GM21619 (cell line): Measurements from ENCODE around the gene CHD5.
"Not testable (repeated sequence)": the region's sequence is repeated elsewhere in the genome, so short reads cannot be mapped to it uniquely, and the experiment has no call there.

Experiments
- ATAC-seq: cut with Tn5 transposase; IDR thresholded peaks from one replicate; pipeline ENCODE4 v1.9.1; 2021; ENCODE audit not compliant: unreplicated experiment

The CHD5 gene

GRCh38 chr1:6088956-6089355, 91.2 kb downstream of the CHD5 start:
- no peak for ATAC-seq

- ATAC-seq: no peak
These were observed 92.2 kb downstream of the CHD5 start for GRCh38 chr1:6087958-6088357.

- ATAC-seq: no peak
These were observed 92.7 kb downstream of the CHD5 start for GRCh38 chr1:6087377-6087772.

- ATAC-seq: no peak
These were observed 93.3 kb downstream of the CHD5 start for GRCh38 chr1:6086762-6087376.

DNA sequence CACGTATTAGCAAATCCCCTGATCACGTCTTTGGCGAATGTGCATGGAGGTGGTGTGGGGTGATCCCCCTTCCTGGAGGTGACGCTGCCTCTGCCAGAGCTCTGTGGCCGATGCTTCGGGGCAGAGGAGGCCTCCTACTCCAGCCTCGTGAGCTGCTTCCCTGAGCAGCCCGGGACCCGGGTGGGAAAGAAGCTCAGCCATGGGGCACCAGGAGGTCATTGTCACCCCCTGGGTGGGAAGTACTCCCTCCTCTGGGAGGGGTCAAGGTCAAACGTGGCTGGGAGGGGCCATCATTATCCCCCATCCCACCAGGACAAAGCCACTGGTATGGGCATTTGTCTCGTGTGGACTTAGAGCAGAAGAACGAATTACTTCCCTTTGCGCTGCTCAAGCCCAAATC, 93.8 kb downstream of the CHD5 start:
- ATAC-seq: no peak

GRCh38 chr1:6085666-6086065, 94.5 kb downstream of the CHD5 start:
- no peak for ATAC-seq

DNA sequence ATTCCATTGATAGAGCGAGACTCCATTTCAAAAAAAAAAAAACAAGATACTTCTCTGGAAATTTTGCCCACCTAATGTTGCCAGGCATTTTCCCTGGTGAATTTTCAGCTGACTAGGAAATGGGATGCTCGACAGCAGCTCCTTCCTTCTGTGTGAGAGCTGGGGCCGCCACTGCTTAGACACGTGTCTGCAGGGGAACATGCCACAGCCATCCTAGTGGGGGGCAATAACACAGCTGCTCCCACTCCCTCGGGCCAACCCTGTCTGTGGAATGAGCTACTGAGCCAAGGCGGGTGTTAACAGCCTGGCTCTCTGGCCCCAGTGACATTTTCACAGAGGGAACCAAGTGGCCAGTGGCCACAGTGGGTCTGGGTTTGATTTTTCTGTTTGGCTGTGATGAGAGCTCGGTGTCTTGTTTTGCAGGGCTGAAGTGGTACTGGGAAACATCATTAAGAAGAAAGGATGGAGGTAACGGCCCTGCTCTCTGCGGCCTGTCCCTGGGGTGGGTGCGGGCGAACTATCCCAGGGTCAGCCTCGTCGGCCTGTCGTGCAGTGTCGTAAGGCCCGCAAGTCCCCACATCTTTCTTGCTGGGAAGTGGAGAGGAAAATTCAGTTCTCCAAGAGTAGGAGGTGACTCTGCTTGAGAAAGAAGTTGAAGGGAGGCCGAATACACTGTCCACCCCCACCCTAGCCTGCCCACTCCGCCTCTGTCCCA, 95.2 kb downstream of the CHD5 start:
- ATAC-seq: no peak

GRCh38 chr1:6083801-6084446, 96.2 kb downstream of the CHD5 start:
- no peak for ATAC-seq

GRCh38 chr1:6083385-6083784, 96.7 kb downstream of the CHD5 start:
- ATAC-seq: no peak

DNA sequence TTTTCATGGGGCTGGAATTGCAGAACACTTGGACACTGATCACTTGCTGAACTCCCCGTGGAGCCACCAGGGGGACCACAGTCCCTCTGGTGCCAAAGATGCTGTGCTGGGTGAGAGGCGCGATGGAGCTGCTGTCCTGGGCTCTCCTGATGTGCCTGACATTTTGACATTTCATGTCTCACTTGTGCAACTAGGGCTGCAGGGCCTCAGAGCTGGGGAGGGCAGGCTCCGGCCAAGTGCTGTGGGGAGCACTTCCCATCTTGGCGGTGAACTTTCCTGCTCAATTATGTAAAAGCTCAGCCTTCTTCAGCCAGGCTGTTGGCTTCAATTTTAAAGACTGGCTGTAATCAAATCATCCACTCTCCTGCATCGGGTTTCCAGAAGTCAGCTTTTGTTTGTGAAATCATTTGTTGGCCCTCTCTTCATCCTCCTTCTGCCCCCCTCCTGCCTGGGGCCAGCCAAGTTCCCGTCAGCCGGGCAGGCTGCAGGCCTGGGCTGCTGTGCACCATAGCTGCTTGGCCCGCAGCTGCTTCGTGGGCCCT, 97.6 kb downstream of the CHD5 start:
- ATAC-seq: no peak

- no peak for ATAC-seq
These were observed 98.2 kb downstream of the CHD5 start for GRCh38 chr1:6081901-6082300.

- ATAC-seq: no peak
These were observed 99.7 kb downstream of the CHD5 start for GRCh38 chr1:6080469-6080868.

GRCh38 chr1:6077919-6078318, 102.2 kb downstream of the CHD5 start:
- ATAC-seq: no peak

DNA sequence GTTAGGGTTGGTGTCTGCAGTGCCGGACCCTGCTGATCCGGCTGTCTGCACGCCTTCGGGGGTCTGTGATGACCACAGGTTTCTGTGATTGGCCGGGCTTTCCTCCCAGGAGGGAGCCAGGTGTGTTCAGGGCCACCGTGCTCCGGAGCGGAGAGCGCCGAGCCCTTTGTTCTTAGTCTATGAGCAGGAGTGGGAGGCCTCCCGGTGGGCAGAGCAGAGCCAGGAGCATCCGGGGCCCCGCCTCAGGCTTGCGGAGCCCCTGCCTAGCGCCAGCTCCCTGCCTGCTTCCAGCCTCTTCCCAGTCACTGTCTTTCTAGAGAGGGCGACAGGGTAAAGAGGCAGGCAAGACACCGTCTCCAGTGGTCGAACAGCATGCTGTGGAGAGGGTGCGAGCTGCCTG, 102.6 kb downstream of the CHD5 start:
- no peak for ATAC-seq

DNA sequence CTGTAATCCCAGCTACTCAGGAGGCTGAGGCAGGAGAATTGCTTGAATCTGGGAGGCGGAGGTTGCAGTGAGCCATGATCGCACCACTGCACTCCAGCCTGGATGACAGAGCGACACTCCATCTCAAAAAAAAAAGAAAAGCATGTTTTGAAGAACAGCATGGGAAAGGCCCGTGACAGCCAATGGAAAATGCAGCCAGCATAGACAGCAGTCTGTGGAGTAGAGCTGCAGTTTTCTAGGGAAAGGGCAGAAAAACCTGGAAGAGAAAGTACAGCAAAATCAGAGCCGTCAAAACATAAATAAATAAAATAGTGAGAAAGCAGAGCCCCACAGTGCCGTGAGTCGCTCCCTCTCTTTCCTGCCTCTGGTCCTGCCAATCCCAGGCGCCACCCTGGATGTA, 103.1 kb downstream of the CHD5 start:
- ATAC-seq: not testable (repeated sequence)

GRCh38 chr1:6075748-6076147, 104.4 kb downstream of the CHD5 start:
- no peak for ATAC-seq

DNA sequence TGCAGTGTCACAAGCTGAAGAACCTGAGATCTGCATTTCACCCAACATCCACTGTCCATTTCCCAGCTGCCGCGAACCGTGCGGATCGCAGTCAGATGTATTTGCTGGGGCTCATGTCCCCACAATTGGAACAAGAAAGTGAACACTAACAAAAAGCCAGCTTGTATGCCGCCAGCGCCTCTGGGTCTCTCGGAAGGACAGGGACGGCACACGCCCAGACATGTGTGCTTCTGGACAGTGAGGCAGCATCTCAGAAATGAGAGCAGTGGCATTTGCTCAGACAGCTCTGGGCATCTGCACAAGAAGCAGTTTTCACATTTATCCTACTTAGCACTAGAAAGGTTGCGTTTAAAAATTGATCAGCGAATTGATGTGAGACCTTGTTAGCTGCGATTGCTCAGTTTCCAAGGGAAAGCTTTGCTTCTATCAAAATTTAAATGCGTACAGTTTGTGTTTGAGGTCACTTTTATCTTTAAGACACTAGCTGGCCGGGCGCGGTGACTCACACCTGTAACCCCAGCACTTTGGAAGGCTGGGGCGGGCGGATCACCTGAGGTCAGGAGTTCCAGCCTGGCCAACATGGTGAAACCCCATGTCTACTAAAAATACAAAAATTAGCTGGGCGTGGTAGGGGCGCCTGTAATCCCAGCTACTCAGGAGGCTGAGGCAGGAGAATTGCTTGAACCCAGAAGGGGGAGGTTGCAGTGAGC, 105.8 kb downstream of the CHD5 start:
- no peak for ATAC-seq

GRCh38 chr1:6073480-6074053, 106.6 kb downstream of the CHD5 start:
- no peak for ATAC-seq

- no peak for ATAC-seq
These were observed 107.2 kb downstream of the CHD5 start for GRCh38 chr1:6072774-6073479.

- ATAC-seq: no peak
These were observed 108.9 kb downstream of the CHD5 start for GRCh38 chr1:6071219-6071618.
